Measurements from ENCODE around the gene AMOT.

The AMOT gene

GRCh38 chrX:112746812-112747595 is 93.6 kb downstream of the AMOT start:
- in situ Hi-C loops (cut with HindIII; ENCODE audit: low sequenced_read_pairs) = no loop called here
- no peak for DNase-seq (ENCODE audit: low read depth, low spot score)
- H3K4me3 ChIP-seq (ENCODE audit: low read depth, low read length) = no peak overlapping the region
- no peak for TF ChIP-seq CTCF (IDR thresholded peaks at IDR 0.05; ENCODE audit: low read depth, low read length)

- in situ Hi-C loops (cut with HindIII; ENCODE audit: low sequenced_read_pairs) = no loop called here
- TF ChIP-seq CTCF (IDR thresholded peaks at IDR 0.05; ENCODE audit: low read depth, low read length) = no peak
- DNase-seq (ENCODE audit: low read depth, low spot score) = no peak
These were observed 102.1 kb downstream of the AMOT start for GRCh38 chrX:112738347-112739033.

DNA sequence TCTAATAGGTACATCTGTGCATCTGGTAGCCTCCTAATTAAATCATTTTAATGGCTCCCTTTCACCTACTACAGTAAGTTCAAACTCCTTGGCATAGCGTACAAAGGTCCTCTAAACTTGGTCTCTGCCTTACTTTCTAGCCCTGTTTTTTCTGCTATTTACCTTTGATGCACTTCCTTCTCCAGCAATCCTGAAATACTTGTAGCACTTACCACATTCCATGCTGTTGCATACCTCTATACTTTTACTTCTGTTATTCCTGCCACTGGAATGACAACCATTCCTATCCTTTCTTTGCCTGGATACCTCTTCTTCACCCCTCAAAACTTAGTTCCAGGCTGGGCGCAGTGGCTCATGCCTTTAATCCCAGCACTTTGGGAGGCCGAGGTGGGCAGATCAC is 104.3 kb downstream of the AMOT start:
- no peak for TF ChIP-seq CTCF (IDR thresholded peaks at IDR 0.05; ENCODE audit: low read depth, low read length)
- no peak for DNase-seq (ENCODE audit: low read depth, low spot score)
- H3K4me3 ChIP-seq (ENCODE audit: low read depth, low read length) = no peak overlapping the region
- in situ Hi-C loops (cut with HindIII; ENCODE audit: low sequenced_read_pairs) = no loop called here

More at GRCh38 chrX:112738347-112739033, 102.1 kb downstream of the AMOT start:
- H3K4me3 ChIP-seq (ENCODE audit: low read depth, low read length) = no peak overlapping the region

DNA sequence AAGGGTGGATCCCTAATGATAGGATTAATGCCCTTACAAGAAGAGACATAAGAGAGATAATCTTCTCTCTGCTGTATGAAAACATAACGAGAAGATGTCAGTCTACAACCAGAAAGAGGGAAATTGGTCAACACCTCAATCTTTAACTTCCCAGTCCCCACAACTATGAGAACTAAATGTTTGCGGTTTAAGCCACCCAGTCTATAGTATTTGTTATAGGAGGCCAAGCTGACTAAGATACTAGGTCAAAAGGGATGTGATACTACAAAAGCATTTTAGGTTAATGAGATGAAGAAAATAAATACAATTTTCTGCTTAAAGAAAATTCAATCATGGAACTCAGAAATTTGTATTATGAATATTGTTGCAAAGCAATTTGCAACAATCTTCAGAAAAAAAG is 105.5 kb downstream of the AMOT start:
- no peak for TF ChIP-seq CTCF (IDR thresholded peaks at IDR 0.05; ENCODE audit: low read depth, low read length)
- H3K4me3 ChIP-seq (ENCODE audit: low read depth, low read length) = no peak overlapping the region
- in situ Hi-C loops (cut with HindIII; ENCODE audit: low sequenced_read_pairs) = no loop called here
- no peak for DNase-seq (ENCODE audit: low read depth, low spot score)

DNA sequence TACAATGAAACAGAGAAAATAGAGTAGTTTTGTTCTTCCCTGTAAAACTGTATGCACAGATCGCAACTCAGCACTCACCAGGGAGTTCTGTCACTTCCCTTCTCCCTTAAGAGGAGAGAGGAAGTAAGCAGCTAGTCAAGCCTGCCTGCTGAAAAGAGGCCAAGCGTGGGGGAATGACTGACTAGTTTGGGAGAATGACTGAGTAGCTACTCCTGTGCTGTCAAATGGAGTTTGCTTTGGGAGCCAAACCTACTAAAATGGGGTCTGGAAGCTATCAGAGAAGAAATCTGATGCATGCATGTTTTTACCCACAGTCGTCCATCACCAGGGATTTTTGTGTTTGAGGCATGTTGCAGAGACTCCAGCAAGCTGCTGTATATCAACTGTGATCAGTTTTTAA is 106.3 kb downstream of the AMOT start:
- TF ChIP-seq CTCF (IDR thresholded peaks at IDR 0.05; ENCODE audit: low read depth, low read length) = no peak
- H3K4me3 ChIP-seq (ENCODE audit: low read depth, low read length) = no peak overlapping the region
- no peak for DNase-seq (ENCODE audit: low read depth, low spot score)
- in situ Hi-C loops (cut with HindIII; ENCODE audit: low sequenced_read_pairs) = no loop called here

- no peak overlapping the region for H3K4me3 ChIP-seq (ENCODE audit: low read depth, low read length)
- peak; percentile 30 for TF ChIP-seq CTCF (IDR thresholded peaks at IDR 0.05; ENCODE audit: low read depth, low read length)
- DNase-seq (ENCODE audit: low read depth, low spot score) = peak; percentile 5
- in situ Hi-C loops (cut with HindIII; ENCODE audit: low sequenced_read_pairs) = no loop called here
These were observed 108.8 kb downstream of the AMOT start for GRCh38 chrX:112731793-112732192.

All from astrocyte of the spinal cord (primary cell).